ENCODE results near the gene SCRN1. TPM values are rescaled to one million over a fixed set of nuclear protein-coding genes. Genes with fewer than 3 reads are reported as not detected.

SCRN1 gene
- total RNA-seq, 4 donors from 2014 or later: 1.8 to 3.8 (median 2.7) TPM

DNA sequence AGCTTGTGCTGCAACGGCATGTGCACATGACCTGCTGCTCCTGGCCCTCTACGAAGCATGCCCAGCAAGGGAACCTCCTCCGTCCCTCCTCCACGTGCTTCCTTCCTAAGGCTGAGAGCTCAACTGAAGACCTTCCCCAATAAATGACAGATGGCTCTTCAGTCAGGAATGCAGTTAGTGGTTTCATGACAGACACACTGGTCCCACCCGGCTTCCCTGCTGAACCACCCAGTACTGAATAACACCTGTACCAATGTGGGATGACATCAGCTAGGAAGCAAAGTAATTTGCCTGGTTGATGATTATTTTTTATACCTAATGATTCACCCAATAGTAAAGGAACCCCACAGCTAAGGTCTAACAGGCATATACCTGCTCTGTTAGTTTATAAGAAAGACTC lies 69.1 kb downstream of the SCRN1 start:
- Histone ChIP-seq H3K36me3 (no peaks in the 10 kb centered on the region), H3K4me1 (no peaks in the 10 kb centered on the region), H3K4me3 (no peak overlapping the region), H3K9me3 (no peaks in the 10 kb centered on the region), H3K27me3 (no peaks in the 10 kb centered on the region), H3K27ac (no peak overlapping the region)
- ATAC-seq: no peak
- DNase-seq: no peak
- no peak for TF ChIP-seq POLR2A (IDR thresholded peaks at IDR 0.05)
- TF ChIP-seq, protein P1, sequence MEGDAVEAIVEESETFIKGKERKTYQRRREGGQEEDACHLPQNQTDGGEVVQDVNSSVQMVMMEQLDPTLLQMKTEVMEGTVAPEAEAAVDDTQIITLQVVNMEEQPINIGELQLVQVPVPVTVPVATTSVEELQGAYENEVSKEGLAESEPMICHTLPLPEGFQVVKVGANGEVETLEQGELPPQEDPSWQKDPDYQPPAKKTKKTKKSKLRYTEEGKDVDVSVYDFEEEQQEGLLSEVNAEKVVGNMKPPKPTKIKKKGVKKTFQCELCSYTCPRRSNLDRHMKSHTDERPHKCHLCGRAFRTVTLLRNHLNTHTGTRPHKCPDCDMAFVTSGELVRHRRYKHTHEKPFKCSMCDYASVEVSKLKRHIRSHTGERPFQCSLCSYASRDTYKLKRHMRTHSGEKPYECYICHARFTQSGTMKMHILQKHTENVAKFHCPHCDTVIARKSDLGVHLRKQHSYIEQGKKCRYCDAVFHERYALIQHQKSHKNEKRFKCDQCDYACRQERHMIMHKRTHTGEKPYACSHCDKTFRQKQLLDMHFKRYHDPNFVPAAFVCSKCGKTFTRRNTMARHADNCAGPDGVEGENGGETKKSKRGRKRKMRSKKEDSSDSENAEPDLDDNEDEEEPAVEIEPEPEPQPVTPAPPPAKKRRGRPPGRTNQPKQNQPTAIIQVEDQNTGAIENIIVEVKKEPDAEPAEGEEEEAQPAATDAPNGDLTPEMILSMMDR (IDR thresholded peaks at IDR 0.05 in 4 of 5, conservative IDR thresholded peaks at IDR 0.05 in 1 of 5): no peak
- in situ Hi-C loops (cut with MboI; ENCODE audit: low sequenced_read_pairs in 4 of 4): loop anchor here in 2 of 4 donors (5.0 to 25.0 kb wide), 3 partner anchors 158 to 283 kb away; no protein-coding TSS in a partner anchor
- intact Hi-C loops (cut with DNase I; ENCODE audit: low total_unique reads): loop anchor here (2.0 to 10.0 kb wide), 4 partner anchors 114 to 283 kb away; partner anchors contain the start of gene WIPF3

DNA sequence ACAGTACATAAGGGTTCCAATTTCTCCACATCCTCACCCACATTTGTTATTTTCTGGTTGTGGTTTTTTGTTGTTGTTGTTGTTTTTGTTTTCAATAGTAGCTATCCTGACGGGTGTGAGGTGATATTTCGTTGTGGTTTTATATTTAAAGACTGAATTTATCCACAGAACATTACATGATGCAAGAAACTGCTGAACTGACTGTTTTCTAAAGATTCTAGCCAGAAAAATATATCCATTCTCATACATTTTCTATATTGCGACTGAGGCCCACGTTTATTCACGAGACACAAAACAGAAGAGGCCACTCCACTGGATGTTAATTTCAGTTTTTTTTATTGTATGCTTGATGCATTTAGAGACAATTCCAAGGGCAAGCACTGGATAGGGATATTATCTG lies 69.8 kb downstream of the SCRN1 start:
- TF ChIP-seq POLR2A (IDR thresholded peaks at IDR 0.05): no peak
- TF ChIP-seq, protein P1 (IDR thresholded peaks at IDR 0.05 in 4 of 5, conservative IDR thresholded peaks at IDR 0.05 in 1 of 5): no peak
- Histone ChIP-seq H3K9me3 (no peaks in the 10 kb centered on the region), H3K27me3 (no peaks in the 10 kb centered on the region), H3K4me1 (no peaks in the 10 kb centered on the region), H3K27ac (no peak overlapping the region), H3K4me3 (no peak overlapping the region), H3K36me3 (no peaks in the 10 kb centered on the region)
- no peak for DNase-seq
- intact Hi-C loops (cut with DNase I; ENCODE audit: low total_unique reads): loop anchor here (2.0 to 10.0 kb wide), 4 partner anchors 113 to 282 kb away; partner anchors contain the start of gene WIPF3
- in situ Hi-C loops (cut with MboI; ENCODE audit: low sequenced_read_pairs in 4 of 4): loop anchor here in 3 of 4 donors (5.0 to 25.0 kb wide), 4 partner anchors 157 to 282 kb away; no protein-coding TSS in a partner anchor
- no peak for ATAC-seq

DNA sequence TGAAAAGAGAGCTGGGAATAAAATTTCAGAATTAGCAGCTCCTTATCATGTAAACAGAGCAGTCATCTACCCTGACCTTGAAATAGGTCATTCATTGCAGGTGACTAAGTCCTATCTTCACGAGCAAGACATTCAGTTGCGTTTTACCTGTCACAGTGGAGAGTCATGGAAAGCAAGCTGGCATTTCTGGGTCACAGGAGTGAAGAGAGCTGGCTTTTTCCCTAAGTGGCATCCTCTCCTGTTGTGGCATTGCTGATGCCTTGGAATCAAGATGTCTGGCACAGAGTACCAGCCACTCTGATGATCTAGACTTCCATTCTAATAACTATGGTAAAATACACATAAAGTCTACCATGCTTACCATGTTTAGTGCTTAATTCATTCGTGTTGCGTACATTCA lies 70.8 kb downstream of the SCRN1 start:
- in situ Hi-C loops (cut with MboI; ENCODE audit: low sequenced_read_pairs in 4 of 4): loop anchor here in 3 of 4 donors (10.0 to 25.0 kb wide), 3 partner anchors 157 to 282 kb away; no protein-coding TSS in a partner anchor
- peaks cover 0 to 4% of the 10 kb centered on the region in 2 donors for H3K36me3 ChIP-seq
- no peak overlapping the region for H3K27ac ChIP-seq

DNA sequence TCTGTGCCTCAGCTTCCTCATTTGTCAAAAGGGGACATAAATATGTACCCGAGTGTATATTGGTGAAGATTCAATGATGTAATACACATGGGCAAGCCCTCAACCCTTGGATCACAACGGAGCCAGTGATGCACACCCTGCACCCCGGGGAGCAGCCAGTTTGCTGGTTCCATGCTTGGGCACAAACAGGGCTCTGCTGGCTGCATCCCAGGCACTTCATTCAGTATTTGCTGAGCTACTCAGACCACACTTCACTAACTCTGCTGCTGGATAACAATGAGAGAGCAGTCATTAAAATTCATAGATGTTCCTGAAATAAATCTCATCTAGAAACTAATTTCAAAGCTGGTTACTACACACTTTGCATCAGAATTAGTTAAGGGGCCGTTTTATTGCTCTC lies 72.0 kb downstream of the SCRN1 start:
- DNase-seq: no peak
- no peak for ATAC-seq
- intact Hi-C loops (cut with DNase I; ENCODE audit: low total_unique reads): no loop called here
- Histone ChIP-seq H3K9me3 (no peaks in the 10 kb centered on the region), H3K27ac (no peak overlapping the region), H3K36me3 (peaks cover 0 to 7% of the 10 kb centered on the region in 2 donors), H3K27me3 (no peaks in the 10 kb centered on the region), H3K4me1 (no peaks in the 10 kb centered on the region), H3K4me3 (no peak overlapping the region)
- no peak for TF ChIP-seq POLR2A (IDR thresholded peaks at IDR 0.05)
- TF ChIP-seq, protein P1 (IDR thresholded peaks at IDR 0.05 in 4 of 5, conservative IDR thresholded peaks at IDR 0.05 in 1 of 5): no peak
- in situ Hi-C loops (cut with MboI; ENCODE audit: low sequenced_read_pairs in 4 of 4): loop anchor here in 3 of 4 donors (10.0 to 25.0 kb wide), 3 partner anchors 155 to 280 kb away; no protein-coding TSS in a partner anchor

More for the DNA sequence above, 70.8 kb downstream of the SCRN1 start:
- TF ChIP-seq, protein P1 (IDR thresholded peaks at IDR 0.05 in 4 of 5, conservative IDR thresholded peaks at IDR 0.05 in 1 of 5): no peak
- no peak for TF ChIP-seq POLR2A (IDR thresholded peaks at IDR 0.05)
- DNase-seq: no peak
- H3K4me1 ChIP-seq: no peaks in the 10 kb centered on the region
- H3K9me3 ChIP-seq: no peaks in the 10 kb centered on the region
- H3K27me3 ChIP-seq: no peaks in the 10 kb centered on the region
- no peak overlapping the region for H3K4me3 ChIP-seq
- intact Hi-C loops (cut with DNase I; ENCODE audit: low total_unique reads): no loop called here
- no peak for ATAC-seq
